GM18861 (cell line): ENCODE data around the gene GPT2.

ENCODE experiments used
- ATAC-seq: cut with Tn5 transposase; IDR thresholded peaks from one replicate; pipeline ENCODE4 v1.9.1; 2021; ENCODE audit not compliant: unreplicated experiment

Gene GPT2

DNA sequence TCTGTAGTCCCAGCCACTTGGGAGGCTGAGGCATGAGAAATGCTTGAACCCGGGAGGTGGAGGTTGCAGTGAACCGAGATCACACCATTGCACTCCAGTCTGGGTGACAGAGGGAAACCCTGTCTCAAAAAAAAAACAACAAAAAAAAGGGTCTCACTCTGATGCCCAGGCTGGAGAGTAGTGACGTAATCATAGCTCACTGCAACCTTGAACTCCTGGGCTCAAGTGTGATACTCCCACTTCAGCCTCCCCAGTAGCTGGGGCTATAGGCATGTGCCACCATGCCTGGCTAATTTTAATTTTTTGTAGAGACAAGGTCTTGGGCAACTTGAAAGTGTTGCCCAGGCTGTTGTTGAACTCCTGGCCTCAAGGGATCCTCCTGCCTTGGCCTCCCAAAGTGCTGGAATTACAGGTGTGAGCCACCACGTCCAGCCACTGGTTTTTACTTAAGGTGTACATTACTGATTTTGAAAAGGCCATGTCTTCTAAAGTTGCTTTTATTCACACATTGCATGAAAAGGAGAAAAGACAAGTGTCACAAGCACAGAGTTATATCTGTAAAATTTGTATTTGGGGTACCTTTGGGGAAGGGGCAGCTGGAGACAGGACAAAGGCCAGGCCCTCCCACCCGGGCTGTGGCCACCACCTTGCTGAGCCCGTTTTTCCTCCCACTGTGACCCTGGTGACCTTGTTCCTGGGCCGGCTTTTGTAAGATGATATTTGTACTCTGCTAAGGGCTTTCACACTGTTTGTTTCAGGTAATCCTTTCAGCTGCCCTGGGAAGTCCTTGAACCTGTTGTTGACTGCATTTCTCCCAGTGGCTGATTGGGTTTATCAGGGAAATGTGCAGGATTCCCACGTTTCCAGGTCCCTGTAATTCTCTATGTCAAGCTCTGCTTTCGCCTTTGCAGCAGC, 11.5 kb downstream of the GPT2 start:
- no peak for ATAC-seq

GRCh38 chr16:46896314-46896968, 12.3 kb downstream of the GPT2 start:
- no peak for ATAC-seq

DNA sequence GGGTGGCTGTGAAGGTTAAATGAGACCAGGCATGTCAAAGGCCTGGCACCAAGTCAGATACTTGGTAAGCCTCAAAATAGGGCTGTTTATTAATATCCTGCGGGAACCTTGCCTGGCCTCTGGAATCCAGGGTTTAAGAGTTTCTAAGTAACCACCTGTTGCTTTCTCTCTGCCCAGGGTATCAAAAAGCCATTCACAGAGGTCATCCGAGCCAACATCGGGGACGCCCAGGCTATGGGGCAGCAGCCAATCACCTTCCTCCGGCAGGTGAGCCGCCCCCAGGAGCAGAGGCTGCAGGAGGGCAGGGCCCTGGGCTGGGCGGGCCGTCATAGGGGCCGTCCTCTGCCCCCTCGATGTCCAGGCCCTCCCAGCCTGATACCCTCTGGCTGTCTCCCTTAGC, 13.3 kb downstream of the GPT2 start:
- ATAC-seq: no peak

GRCh38 chr16:46898006-46898405, 13.8 kb downstream of the GPT2 start:
- no peak for ATAC-seq

GRCh38 chr16:46899443-46900143, 15.4 kb downstream of the GPT2 start:
- no peak for ATAC-seq

GRCh38 chr16:46900455-46901235, 16.5 kb downstream of the GPT2 start:
- ATAC-seq: no peak

DNA sequence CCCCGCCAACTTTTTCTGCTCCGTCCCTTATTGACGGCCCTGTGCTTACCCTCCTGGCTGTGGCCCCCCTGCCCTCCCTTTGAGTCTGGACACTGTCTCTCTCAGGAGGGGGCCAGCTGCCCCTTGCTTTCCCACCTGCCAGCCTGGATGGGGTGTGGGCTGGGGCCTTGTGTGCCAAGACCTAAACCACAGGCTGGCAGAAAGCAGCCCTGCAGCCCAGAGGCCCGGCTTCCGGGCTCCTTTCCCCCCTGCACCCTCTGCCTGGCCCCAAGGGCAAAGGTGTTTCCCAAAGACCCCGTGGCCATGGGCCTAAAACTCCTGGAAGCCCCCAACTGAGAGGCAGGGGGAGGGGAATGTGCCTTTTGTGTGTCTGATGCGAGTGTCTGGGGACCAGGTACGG, 17.5 kb downstream of the GPT2 start:
- ATAC-seq: no peak

DNA sequence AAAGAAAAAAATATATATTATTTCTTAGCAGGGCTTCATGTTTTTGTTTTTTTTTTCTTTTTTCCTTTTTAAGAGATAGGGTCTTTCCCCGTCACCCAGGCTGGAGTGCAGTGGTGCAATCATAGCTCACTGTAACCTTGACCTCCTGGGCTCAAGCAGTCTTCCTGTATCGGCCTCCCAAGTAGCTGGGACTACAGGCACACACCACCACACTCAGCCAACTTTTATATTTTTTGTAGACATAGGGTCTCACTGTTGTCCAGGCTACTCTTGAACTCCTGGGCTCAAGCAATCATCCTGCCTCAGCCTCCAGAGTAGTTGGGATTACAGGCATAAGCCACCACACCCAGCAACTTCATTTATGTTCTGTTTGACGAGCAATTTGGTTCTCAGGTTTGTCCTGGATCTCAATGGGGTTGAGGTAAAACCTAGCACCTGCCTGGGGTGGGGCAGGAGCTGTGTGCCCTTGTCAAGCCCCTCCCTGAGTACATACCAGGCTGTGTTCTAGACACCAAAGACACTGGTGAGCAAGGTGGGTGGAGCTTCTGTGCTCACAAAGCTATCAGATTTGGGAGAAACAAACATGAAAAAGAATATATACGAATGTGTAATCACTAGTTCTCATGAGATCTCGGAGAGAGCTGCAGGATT, 19.2 kb downstream of the GPT2 start:
- no peak for ATAC-seq

DNA sequence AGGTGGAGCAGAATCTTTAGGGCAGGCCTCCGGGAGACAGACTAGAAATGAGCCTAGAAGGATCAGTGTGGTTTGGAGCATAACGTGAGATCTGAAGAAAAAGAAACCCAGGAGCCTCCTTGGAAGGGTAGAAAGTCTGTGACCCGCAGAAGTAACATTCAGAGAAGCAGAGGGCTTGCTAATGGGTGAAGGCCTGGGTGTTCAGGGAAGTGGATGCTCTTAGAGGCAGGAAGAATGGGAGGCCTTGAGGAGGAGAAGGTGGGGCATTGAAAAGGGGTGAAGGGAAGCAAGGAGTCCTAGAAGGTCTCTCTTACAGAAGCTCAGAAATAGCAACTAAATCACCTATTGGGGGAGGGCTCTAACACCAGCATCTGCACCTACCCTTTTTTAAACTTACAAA, 20.3 kb downstream of the GPT2 start:
- ATAC-seq: no peak

GRCh38 chr16:46906360-46907060, 22.3 kb downstream of the GPT2 start:
- ATAC-seq: no peak

DNA sequence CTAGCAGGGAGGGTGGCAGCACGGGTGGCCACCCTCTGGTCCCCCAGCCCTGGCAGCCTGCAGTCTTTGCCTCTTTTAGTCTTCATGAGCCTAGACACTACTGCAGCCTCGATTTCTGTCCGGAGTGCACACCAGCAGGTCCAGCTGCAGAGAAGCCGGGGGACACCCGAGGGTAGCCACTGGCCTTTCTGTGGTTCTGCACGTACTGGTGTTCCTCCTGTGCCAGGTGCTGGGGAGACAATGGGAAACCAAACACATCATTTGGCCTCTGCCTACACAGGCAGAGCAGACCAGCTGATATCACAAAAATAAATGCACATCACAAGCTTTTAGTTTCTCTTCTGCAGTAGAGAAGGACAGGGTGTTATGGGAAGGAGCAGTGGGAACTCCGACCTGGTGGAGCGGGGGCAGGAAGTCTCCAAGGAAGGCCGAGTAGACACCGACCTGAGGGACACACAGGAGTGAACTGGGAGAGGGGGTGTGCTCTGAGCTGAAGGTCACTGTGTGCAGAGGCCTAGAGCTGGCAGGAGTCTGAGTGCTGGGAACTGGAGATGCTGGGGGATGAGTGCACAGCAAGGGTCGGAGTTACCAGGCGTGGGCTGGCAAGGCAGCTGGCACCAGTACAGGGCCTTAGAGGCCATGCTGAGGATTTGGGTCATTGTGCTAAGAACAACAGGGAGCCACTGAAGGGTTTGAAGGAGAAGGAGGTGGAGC, 23.1 kb downstream of the GPT2 start:
- ATAC-seq: no peak

DNA sequence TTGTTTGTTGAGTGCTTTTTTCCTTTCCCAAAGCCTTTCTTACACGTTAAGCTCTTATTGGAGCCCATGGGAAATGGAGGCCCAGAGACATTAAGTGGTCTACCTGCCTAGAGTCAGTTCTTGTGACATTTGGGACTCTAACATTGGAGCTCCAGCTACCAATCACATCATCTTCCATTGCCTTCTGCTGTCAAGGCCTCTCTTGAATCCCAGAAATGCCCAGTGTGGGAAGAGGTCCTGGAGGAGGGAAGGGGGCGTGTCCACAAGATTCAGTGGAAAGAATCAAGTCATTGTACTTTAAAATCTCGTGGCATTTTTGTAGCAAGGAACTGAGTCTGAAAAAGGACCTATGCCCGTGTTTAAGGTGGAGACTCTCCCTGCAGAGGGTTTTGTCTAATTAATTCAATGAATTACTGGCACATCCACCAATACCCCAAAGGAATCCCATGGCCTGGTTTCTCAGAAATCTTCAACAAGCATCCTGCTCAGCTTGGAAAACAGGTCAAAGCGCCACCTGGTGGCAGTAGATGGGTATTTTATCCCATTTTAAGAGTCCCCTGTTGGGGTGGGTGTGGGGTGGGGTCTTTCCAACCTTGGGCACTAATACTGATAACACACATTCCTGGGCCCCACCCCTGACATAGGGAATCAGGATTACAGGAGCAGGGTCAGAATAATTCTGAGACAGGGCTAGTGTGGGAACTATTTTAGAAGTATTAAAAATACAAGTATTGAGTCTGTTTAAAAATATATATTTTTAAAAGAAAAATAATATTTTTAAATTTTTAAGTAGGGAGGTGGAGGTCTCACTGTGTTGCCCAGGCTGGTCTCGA, 24.6 kb downstream of the GPT2 start:
- ATAC-seq: no peak

DNA sequence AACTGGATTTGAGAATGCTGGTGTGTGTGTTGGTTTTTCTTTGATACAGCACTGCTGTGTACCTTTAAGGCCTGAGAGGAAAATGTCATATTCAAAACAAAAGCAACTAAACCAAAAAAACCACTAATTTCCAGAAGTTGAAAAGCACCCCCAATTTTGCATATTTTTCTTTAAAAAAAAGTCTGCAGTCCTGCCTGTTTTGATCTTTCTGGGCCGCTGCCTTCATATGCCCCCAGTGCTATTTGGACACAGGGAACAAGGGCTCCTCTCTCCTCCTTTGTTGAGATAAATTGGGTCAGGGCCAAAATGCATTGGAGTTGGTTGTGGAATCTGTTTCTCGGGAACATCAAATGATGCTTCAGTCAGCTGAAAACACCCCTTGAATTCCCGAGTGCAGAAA, 26.9 kb downstream of the GPT2 start:
- peak; percentile 59 for ATAC-seq

DNA sequence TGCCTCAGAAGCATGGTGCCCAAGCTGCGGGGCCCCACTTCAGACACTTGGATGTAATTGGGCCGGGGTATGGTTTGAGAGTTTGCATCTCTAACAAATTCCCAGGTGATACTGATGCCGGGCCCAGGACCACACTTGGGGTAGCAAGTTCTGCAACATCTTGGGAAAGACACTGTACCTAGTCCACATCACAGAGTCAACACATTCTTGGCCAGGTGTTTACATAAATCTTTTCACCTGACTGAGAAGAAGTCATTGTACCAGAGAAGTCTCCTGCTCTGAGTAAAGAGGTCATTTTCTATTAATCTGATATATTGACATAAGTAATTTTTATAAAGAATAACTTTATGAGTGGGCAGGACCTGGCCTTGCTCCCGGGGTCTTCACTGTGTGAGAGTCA, 27.5 kb downstream of the GPT2 start:
- ATAC-seq: no peak

- no peak for ATAC-seq
Measured at GRCh38 chr16:46914556-46915201, 30.5 kb downstream of the GPT2 start.

- no peak for ATAC-seq
Measured at GRCh38 chr16:46915483-46916025, 31.4 kb downstream of the GPT2 start.

- no peak for ATAC-seq
Measured at GRCh38 chr16:46916980-46917379, 32.8 kb downstream of the GPT2 start.

- ATAC-seq: no peak
Measured at GRCh38 chr16:46918400-46918799, 34.2 kb downstream of the GPT2 start.
